GM21381 (cell line): ENCODE measurements around the gene STXBP6.
"Not testable (repeated sequence)": the region's sequence is repeated elsewhere in the genome, so short reads cannot be mapped to it uniquely, and the experiment has no call there.

Source experiments
- ATAC-seq: cut with Tn5 transposase; IDR thresholded peaks from one replicate; pipeline ENCODE4 v1.9.1; 2021; ENCODE audit warnings: mild to moderate bottlenecking, moderate library complexity; ENCODE audit not compliant: unreplicated experiment

Gene STXBP6

GRCh38 chr14:24839617-24840203, 210.2 kb downstream of the STXBP6 start:
- ATAC-seq = no peak

- no peak for ATAC-seq
These were observed 210.9 kb downstream of the STXBP6 start for GRCh38 chr14:24838945-24839616.

DNA sequence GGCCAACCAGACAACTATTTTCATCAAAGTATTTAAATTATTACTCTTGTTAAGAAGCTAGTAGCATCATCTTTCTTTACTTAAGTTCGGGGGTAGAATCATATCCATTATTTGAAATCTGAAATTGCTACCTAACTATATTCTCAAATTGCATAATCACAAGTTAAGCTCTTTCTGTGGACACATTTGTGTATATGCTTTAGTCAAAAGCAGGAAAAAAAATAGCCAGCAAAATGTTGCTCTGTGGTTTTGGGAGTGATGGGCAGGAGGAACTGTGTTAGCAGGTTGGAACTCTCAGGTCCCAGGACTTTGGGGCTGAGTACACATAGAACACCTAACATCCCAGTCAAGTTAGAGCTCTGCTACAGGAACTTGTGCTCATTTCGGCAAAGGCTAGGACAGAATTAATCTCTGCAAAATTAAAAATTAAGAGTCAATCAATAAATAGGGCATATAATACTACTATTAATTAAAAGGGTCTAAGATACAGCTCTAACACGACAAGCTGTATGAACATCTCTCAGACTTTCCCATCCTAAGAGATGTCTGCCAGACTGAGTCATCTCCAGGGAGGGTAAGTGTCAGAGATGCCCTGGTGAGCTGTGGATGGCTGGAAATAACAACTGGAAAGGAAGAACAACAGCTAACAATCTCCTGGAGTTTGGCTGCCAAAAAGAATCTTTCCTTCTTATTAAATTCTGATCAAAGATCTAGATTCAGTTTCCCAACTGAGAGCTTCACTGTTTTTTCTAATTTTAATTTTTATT, 212.5 kb downstream of the STXBP6 start:
- ATAC-seq = no peak

DNA sequence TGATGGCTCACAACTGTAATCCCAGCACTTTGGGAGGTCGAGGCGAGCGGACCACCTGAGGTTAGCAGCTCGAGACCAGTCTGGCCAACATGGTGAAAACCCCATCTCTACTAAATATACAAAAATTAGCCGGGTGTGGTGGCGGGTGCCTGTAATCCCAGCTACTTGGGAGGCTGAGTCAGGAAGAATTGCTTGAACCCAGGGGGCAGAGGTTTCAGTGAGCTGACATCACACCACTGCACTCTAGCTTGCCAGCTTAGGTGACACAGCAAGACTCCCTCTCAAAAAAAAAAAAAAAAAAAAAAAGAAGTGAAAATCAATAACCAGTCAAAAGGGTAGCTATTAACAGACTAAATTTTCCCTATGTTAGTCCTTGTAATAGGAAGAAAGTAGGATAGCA, 213.6 kb downstream of the STXBP6 start:
- ATAC-seq = not testable (repeated sequence)

- ATAC-seq = no peak
These were observed 215.0 kb downstream of the STXBP6 start for GRCh38 chr14:24834956-24835355.

GRCh38 chr14:24833385-24833784, 216.6 kb downstream of the STXBP6 start:
- no peak for ATAC-seq

GRCh38 chr14:24831677-24832076, 218.3 kb downstream of the STXBP6 start:
- ATAC-seq = no peak

DNA sequence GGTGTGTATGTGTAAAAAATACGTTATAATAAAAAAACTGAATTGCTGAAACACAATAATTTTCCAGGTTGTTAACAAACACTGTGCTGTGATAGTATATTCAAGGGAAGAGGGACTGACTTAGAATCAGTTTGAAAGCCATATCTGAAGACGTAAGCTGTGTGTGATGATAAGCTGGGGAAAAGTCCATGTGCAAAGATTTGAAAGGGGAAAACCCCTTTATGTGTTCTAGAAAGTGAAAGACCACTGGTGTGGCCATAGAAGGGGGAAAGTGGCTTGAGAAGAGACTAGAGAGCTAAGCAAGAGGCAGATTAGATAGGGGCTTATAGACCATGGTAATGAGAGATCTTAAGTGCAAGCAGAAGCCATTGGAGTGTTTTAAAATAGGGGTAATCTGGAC, 220.1 kb downstream of the STXBP6 start:
- no peak for ATAC-seq

- ATAC-seq = no peak
These were observed 221.5 kb downstream of the STXBP6 start for GRCh38 chr14:24828486-24828885.

GRCh38 chr14:24826390-24826789, 223.6 kb downstream of the STXBP6 start:
- no peak for ATAC-seq

DNA sequence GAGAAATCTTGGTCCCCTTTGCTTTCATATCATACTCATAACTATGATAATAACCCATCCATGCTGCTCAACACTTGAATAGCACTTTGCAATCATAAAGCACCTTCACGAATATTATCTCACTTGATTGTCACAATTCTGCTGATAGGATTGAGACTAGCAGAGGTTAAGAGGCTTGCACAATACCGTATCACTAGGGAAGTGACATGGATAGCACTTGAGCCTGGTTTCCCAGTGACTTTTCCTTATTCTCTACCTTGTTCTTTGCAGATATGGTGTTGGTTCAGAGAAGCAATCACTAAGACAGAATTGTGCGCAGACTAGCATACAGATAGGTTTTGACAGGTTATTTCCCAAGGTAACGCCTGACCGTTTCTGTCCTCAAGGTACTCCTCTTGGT, 229.3 kb downstream of the STXBP6 start:
- ATAC-seq = no peak

DNA sequence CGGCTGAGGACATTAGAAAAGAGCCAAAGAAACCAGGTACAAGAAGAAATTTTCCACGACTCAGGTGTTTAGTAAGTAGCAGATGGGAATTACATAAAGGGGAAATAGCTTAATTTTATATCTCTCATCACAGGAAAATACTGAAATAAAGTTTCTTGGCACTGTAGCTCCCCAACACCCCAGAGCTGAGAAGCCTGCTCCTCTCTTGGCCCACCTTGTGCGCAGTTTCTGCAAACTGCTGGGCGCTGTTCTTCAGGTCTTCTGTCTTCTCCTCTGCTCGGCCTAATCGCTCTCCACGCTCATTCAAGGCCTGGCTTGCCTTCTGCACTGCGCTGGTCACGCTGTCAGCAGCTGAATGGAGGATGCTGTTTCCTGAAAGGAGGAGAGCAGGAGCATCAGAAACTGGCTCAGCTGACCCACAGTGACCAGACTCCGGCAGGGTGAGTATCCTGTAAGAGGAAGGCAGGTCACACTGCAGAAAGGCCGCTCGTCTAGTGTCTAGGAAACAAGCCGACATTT, 231.1 kb downstream of the STXBP6 start:
- no peak for ATAC-seq

- no peak for ATAC-seq
These were observed 231.7 kb downstream of the STXBP6 start for GRCh38 chr14:24818058-24818822.

- no peak for ATAC-seq
These were observed 232.5 kb downstream of the STXBP6 start for GRCh38 chr14:24817212-24818057.

- no peak for ATAC-seq
These were observed 233.1 kb downstream of the STXBP6 start for GRCh38 chr14:24816929-24817211.

DNA sequence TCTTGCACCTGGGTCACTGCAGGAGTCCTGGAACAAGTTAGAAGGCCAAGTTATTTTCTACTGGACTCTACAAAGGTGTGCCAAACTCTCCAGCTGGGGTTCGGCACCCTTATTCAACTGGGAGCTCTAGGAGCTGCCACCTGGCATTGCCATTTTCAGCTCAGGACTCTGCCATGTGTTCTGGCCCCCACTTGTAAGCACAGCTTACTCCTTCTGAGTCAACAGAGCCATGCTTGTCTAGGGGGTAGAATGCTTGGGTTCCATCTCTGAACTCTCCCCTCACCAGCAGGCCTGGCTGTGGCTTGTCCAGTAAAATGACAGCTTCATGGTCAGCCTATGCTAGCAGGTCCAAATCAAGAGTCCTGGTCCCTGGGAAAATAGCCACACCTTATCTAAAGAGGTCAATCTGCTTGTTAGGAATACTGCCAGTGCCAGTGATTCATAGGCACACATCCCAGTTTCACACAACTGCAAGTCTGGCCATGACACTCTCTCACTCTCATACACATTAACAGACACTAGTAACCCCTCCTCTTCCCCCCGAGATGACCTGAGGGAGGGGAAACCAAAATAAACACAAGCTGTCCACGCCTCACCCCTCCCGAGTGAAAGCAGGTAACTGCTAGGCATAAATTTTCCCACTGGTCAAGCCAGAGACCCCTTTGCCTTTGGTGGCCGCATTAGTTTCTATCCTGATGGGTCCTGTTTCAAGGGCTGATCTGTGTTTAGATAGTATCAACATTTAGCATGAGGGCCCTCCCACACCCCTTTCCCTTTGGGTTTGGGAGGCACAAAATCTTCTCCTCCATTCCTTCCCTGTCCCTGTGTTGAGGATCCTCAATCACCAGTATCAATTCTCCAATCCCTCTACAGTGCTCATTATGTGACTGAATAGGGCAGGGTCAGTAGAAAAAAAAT, 233.7 kb downstream of the STXBP6 start:
- no peak for ATAC-seq

DNA sequence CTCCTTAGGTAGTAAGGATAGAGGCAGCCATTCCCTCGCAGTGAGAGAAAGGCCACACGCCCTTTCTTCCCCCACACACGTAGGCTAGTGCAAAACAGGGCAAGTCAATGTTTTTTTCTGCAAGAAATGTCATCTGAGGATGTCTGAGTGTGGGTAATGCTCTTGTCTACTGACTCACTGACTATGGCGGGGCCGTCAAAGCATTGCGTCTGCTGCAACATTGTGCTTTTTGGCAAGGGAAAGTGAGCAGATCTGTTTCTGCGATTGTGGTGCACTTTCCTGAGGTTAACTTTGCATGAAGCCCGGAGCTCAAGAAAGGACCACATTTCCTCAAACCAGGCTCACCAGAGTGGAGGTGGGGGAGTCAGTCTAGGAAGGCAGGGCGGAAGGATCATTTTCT, 234.4 kb downstream of the STXBP6 start:
- ATAC-seq = no peak

- ATAC-seq = no peak
These were observed 235.0 kb downstream of the STXBP6 start for GRCh38 chr14:24814944-24815343.

- no peak for ATAC-seq
These were observed 235.6 kb downstream of the STXBP6 start for GRCh38 chr14:24814346-24814745.
